Panc1 (cell line): ENCODE measurements around the gene RAD21L1. TPM values are rescaled to one million over a fixed set of nuclear protein-coding genes. Genes with fewer than 3 reads are reported as not detected.

Experiments
- ATAC-seq: fragments of 200-7000 bp; cut with Tn5 transposase; 2 replicates; pipeline ENCODE4 v1.9.1; 2020; ENCODE audit warnings: mild to moderate bottlenecking, moderate library complexity
- BruUV-seq: library from RNA; stranded (reverse); fragments of 400-500 nt; replicated peaks from 2 replicates; lab custom pipeline; 2021; lab: Mats Ljungman, UMichigan
- CTCF ChIA-PET: fragments of 300-600 bp; sonication (Branson Sonifier 250); formaldehyde crosslinking; loops from one replicate; lab custom pipeline; 2022; ENCODE audit warnings: antibody characterized with exemption; lab: Charles Lee
- POLR2A ChIA-PET: fragments of 300-600 bp; sonication (Branson Sonifier 250); formaldehyde crosslinking; loops from one replicate; lab custom pipeline; 2022; ENCODE audit warnings: antibody characterized with exemption; lab: Charles Lee
- DNase-seq: peaks from one replicate; pipeline ENCODE4 v3.0.0-alpha.2; 2010; ENCODE audit warnings: low read depth, low spot score
- H3K27ac ChIP-seq: 2 replicates; pipeline ENCODE4 v1.5.1; 2011; ENCODE audit warnings: mild to moderate bottlenecking, low read length, inconsistent platforms
- H3K27me3 ChIP-seq: fragments of 200-500 bp; sonication (Bioruptor generic); 2 replicates; pipeline ENCODE4 v1.6.0; 2014; ENCODE audit warnings: low read length, inconsistent platforms; ENCODE audit not compliant: control insufficient read depth, insufficient read depth
- H3K36me3 ChIP-seq: fragments of 200-500 bp; sonication (Bioruptor generic); 2 replicates; pipeline ENCODE4 v1.5.1; 2014; ENCODE audit warnings: inconsistent platforms, mild to moderate bottlenecking, low read length, moderate library complexity; ENCODE audit not compliant: control insufficient read depth, insufficient read depth
- H3K4me1 ChIP-seq: 2 replicates; pipeline ENCODE4 v1.5.1; 2011; ENCODE audit warnings: inconsistent platforms, mild to moderate bottlenecking, low read length, moderate library complexity; ENCODE audit not compliant: control insufficient read depth, insufficient read depth
- H3K4me3 ChIP-seq, 2 experiments: 2 replicates each; pipeline ENCODE4 v1.5.1; 2011 to 2012; ENCODE audit warnings: low read depth in 2 of 2, low read length in 2 of 2, mild to moderate bottlenecking in 2 of 2, inconsistent platforms in 1 of 2, moderate library complexity in 1 of 2
- H3K9me3 ChIP-seq: fragments of 200-500 bp; sonication (Bioruptor generic); 2 replicates; pipeline ENCODE4 v1.5.1; 2014; ENCODE audit warnings: low read depth, mild to moderate bottlenecking, inconsistent platforms, low read length, moderate library complexity; ENCODE audit not compliant: control insufficient read depth, insufficient read depth
- POLR2AphosphoS5 ChIP-seq: IDR thresholded peaks from 2 replicates; pipeline ENCODE4 v1.6.1; 2012; ENCODE audit warnings: mild to moderate bottlenecking, low read depth, low read length, moderate library complexity
- SIN3A ChIP-seq: IDR thresholded peaks from 2 replicates; pipeline ENCODE4 v1.6.1; 2012; ENCODE audit warnings: low read depth, mild to moderate bottlenecking, low read length, moderate library complexity, borderline replicate concordance; ENCODE audit not compliant: insufficient read depth
- TCF7L2 ChIP-seq: IDR thresholded peaks from 2 replicates; pipeline ENCODE4 v1.6.1; 2011; ENCODE audit warnings: mild to moderate bottlenecking, low read depth, low read length, inconsistent platforms
- in situ Hi-C: cut with HindIII; loops from 2 replicates; pipeline ENCODE4 v1.10.0; 2016; ENCODE audit warnings: low sequenced_read_pairs, low pct_unique_long_range_greater_than_20kb
- intact Hi-C: fragments of 100-400 bp; cut with micrococcal nuclease; formaldehyde crosslinking; loops from one replicate; pipeline ENCODE4 v1.10.0; 2022; ENCODE audit not compliant: unreplicated experiment
- total RNA-seq: library from RNA; stranded (reverse); gene quantifications from one replicate; pipeline ENCODE4 v1.2.1, GENCODE V29; 2021; ENCODE audit not compliant: unreplicated experiment
- TF ChIP-seq, protein P1 (sequence below), 2 experiments: IDR thresholded peaks; 2 replicates each; pipeline ENCODE4 v1.6.1; 2011 to 2012; ENCODE audit warnings: low read depth in 2 of 2, control low read depth in 1 of 2, low read length in 1 of 2, mild to moderate bottlenecking in 1 of 2, moderate library complexity in 1 of 2; ENCODE audit not compliant: insufficient read depth in 1 of 2
- TF ChIP-seq, protein P2 (sequence below): fragments of 450-650 bp; IDR thresholded peaks from 2 replicates; pipeline ENCODE4 v1.5.1; 2017; ENCODE audit warnings: mild to moderate bottlenecking

Gene RAD21L1
- total RNA-seq, 1 experiment from 2014 or later = 1.0 TPM

GRCh38 chr20:1232286-1233111 is 6.7 kb downstream of the RAD21L1 start:
- ATAC-seq (no peak), DNase-seq (no peak)
- POLR2A ChIA-PET = no interaction called here
- Histone ChIP-seq H3K27me3 (peaks cover 3% of the 10 kb centered on the region; the same call in 1 of the 2 replicates), H3K27ac (no peak overlapping the region), H3K4me3 (no peak overlapping the region), H3K9me3 (no peaks in the 10 kb centered on the region), H3K4me1 (peaks cover 3% of the 10 kb centered on the region; the same call in 1 of the 2 replicates), H3K36me3 (no peaks in the 10 kb centered on the region; the same call in 1 of the 2 replicates)
- CTCF ChIA-PET = no interaction called here
- TF ChIP-seq, protein P1, sequence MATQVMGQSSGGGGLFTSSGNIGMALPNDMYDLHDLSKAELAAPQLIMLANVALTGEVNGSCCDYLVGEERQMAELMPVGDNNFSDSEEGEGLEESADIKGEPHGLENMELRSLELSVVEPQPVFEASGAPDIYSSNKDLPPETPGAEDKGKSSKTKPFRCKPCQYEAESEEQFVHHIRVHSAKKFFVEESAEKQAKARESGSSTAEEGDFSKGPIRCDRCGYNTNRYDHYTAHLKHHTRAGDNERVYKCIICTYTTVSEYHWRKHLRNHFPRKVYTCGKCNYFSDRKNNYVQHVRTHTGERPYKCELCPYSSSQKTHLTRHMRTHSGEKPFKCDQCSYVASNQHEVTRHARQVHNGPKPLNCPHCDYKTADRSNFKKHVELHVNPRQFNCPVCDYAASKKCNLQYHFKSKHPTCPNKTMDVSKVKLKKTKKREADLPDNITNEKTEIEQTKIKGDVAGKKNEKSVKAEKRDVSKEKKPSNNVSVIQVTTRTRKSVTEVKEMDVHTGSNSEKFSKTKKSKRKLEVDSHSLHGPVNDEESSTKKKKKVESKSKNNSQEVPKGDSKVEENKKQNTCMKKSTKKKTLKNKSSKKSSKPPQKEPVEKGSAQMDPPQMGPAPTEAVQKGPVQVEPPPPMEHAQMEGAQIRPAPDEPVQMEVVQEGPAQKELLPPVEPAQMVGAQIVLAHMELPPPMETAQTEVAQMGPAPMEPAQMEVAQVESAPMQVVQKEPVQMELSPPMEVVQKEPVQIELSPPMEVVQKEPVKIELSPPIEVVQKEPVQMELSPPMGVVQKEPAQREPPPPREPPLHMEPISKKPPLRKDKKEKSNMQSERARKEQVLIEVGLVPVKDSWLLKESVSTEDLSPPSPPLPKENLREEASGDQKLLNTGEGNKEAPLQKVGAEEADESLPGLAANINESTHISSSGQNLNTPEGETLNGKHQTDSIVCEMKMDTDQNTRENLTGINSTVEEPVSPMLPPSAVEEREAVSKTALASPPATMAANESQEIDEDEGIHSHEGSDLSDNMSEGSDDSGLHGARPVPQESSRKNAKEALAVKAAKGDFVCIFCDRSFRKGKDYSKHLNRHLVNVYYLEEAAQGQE (IDR thresholded peaks at IDR 0.05; ENCODE audit: insufficient read depth in 1 of 2, low read depth in 2 of 2, low read length in 1 of 2) = no peak
- no peak for TF ChIP-seq SIN3A
- no peak for TF ChIP-seq TCF7L2
- no peak for TF ChIP-seq POLR2AphosphoS5
- TF ChIP-seq, protein P2, sequence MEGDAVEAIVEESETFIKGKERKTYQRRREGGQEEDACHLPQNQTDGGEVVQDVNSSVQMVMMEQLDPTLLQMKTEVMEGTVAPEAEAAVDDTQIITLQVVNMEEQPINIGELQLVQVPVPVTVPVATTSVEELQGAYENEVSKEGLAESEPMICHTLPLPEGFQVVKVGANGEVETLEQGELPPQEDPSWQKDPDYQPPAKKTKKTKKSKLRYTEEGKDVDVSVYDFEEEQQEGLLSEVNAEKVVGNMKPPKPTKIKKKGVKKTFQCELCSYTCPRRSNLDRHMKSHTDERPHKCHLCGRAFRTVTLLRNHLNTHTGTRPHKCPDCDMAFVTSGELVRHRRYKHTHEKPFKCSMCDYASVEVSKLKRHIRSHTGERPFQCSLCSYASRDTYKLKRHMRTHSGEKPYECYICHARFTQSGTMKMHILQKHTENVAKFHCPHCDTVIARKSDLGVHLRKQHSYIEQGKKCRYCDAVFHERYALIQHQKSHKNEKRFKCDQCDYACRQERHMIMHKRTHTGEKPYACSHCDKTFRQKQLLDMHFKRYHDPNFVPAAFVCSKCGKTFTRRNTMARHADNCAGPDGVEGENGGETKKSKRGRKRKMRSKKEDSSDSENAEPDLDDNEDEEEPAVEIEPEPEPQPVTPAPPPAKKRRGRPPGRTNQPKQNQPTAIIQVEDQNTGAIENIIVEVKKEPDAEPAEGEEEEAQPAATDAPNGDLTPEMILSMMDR = no peak
- BruUV-seq = no TSS peak
- in situ Hi-C loops = no loop called here
- intact Hi-C loops = no loop called here

DNA sequence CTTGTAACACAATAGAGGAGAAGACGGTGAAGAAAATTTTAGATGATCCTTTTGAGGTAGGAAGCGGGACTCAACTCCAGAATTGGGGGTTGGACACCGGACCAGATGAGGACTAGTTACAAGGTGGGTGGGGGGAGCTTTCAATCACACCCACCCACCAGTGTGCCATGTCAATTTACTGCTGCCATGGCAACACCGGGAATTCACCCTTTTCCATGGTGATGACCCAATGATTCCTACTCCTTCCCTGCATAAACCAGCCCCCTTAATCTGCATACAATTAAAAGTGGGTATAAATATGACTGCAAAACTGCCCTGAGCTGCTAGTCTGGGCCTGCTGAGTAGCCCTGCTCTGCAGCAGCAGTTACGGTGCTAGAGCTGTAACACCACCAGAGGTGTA is 14.7 kb downstream of the RAD21L1 start:
- H3K4me1 ChIP-seq = no peaks in the 10 kb centered on the region
- intact Hi-C loops (no loop called here), in situ Hi-C loops (no loop called here)
- DNase-seq = no peak
- H3K4me3 ChIP-seq = no peak overlapping the region
- TF ChIP-seq, protein P1 (IDR thresholded peaks at IDR 0.05; ENCODE audit: insufficient read depth in 1 of 2, low read depth in 2 of 2, low read length in 1 of 2) = no peak
- TF ChIP-seq SIN3A = no peak
- TF ChIP-seq, protein P2 = no peak
- no peak for TF ChIP-seq TCF7L2
- no peak for TF ChIP-seq POLR2AphosphoS5
- ChIA-PET POLR2A (interaction anchor here (0.6 kb wide), 2 partner anchors 207 to 484 kb away, joined by 5 to 12 read pairs; no protein-coding TSS in a partner anchor), CTCF (no interaction called here)
- no TSS peak for BruUV-seq
- ATAC-seq = no peak
- no peaks in the 10 kb centered on the region for H3K9me3 ChIP-seq
- H3K36me3 ChIP-seq = no peaks in the 10 kb centered on the region
- no peaks in the 10 kb centered on the region for H3K27me3 ChIP-seq
- no peak overlapping the region for H3K27ac ChIP-seq
